Heart left ventricle (tissue), 13 donors: ENCODE results near the gene CCDC106.

ENCODE experiments used
- POLR2A ChIP-seq, 2 donors: fragments of 450-650 bp; IDR thresholded peaks; one replicate each; pipeline ENCODE4 v1.6.1; 2017; ENCODE audit warnings: antibody characterized with exemption in 2 of 2, mild to moderate bottlenecking in 2 of 2, moderate library complexity in 2 of 2
- TF ChIP-seq, protein P1 (sequence below), 12 donors: fragments of 200-600 bp; sonication (generic) in 4 of 12; IDR thresholded peaks; one replicate each; pipeline versions ENCODE4 v1.5.0 to v1.8.0; 2018 to 2022; ENCODE audit warnings: antibody characterized with exemption in 12 of 12, mild to moderate bottlenecking in 5 of 12
- donor health status: ischemic (EF 13 %, LVEDD 7.1; RV severe dilation, severe dysfunction).
- donor health status: DM: no; HTN: yes; CAD: no.
- donor health status: DM: no; HTN: no; CAD: no.
- donor health status: ischemic (EF 25% LVEDD 6.9; RV normal size, moderate dysfunction).
- donor health status: ischemic (EF 25% LVEDD 5.7; RV mildly dilated, moderate dysfunction).
- donor health status: ischemic (EF 35%, LVEDD 5.7; RV mildly dilated, moderate dysfunction).
- donor health status: nonischemic (EF 11% LVEDD 7.7; RV severe dilation, severe dysfunction).
- donor health status: DM: yes; HTN: yes; CAD: no.
- donor health status: PGD.
- donor health status: ischemic (EF 29% LVEDD 5.4; RV normal size, mild dysfunction).
- donor health status: nonischemic (EF 23%, LVEDD 6.1; RV moderate dilation, normal function).

DNA sequence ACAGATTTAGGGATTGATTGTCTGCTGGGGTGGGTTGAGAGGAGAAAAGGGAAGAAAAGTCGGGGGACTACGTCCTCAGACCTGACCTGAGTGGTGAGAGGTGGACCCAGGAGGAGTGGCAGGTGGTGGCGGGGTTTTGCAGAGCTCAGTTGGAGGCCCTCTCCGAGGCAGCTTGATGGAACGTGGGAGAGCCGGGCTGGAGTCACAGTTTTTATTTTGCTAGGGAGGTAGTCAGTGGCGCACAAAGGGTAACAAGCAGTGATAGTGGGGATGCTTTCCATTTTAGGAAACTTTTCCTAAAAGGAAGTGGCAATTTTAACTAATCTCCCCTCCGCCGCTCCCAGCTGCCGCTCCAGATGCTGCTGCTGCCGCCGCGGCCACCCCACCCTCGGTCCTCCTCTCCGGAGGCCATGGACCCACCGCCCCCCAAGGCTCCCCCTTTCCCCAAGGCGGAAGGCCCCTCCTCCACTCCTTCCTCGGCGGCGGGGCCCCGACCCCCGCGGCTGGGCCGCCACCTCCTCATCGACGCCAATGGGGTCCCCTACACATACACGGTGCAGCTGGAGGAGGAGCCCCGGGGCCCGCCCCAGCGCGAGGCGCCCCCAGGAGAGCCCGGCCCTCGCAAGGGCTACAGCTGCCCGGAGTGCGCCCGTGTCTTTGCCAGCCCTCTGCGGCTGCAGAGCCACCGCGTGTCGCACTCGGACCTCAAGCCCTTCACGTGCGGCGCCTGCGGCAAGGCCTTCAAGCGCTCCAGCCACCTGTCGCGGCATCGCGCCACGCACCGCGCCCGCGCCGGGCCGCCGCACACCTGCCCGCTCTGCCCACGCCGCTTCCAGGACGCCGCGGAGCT lies 5.6 kb upstream of the CCDC106 start:
- TF ChIP-seq, protein P1, sequence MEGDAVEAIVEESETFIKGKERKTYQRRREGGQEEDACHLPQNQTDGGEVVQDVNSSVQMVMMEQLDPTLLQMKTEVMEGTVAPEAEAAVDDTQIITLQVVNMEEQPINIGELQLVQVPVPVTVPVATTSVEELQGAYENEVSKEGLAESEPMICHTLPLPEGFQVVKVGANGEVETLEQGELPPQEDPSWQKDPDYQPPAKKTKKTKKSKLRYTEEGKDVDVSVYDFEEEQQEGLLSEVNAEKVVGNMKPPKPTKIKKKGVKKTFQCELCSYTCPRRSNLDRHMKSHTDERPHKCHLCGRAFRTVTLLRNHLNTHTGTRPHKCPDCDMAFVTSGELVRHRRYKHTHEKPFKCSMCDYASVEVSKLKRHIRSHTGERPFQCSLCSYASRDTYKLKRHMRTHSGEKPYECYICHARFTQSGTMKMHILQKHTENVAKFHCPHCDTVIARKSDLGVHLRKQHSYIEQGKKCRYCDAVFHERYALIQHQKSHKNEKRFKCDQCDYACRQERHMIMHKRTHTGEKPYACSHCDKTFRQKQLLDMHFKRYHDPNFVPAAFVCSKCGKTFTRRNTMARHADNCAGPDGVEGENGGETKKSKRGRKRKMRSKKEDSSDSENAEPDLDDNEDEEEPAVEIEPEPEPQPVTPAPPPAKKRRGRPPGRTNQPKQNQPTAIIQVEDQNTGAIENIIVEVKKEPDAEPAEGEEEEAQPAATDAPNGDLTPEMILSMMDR (IDR thresholded peaks at IDR 0.05) = no peak
- peak in 1 of 2 donors; percentile 20 for TF ChIP-seq POLR2A (IDR thresholded peaks at IDR 0.05)
